Panc1 (cell line): ENCODE results near the gene CLEC20A.

Experiments
- POLR2AphosphoS5 ChIP-seq: IDR thresholded peaks from 2 replicates; pipeline ENCODE4 v1.6.1; 2012; ENCODE audit warnings: mild to moderate bottlenecking, low read depth, low read length, moderate library complexity
- TCF7L2 ChIP-seq: IDR thresholded peaks from 2 replicates; pipeline ENCODE4 v1.6.1; 2011; ENCODE audit warnings: mild to moderate bottlenecking, low read depth, low read length, inconsistent platforms
- TF ChIP-seq, protein P1 (sequence below): fragments of 450-650 bp; IDR thresholded peaks from 2 replicates; pipeline ENCODE4 v1.5.1; 2017; ENCODE audit warnings: mild to moderate bottlenecking
- TF ChIP-seq, protein P2 (sequence below), 2 experiments: IDR thresholded peaks; 2 replicates each; pipeline ENCODE4 v1.6.1; 2011 to 2012; ENCODE audit warnings: low read depth in 2 of 2, control low read depth in 1 of 2, low read length in 1 of 2, mild to moderate bottlenecking in 1 of 2, moderate library complexity in 1 of 2; ENCODE audit not compliant: insufficient read depth in 1 of 2

DNA sequence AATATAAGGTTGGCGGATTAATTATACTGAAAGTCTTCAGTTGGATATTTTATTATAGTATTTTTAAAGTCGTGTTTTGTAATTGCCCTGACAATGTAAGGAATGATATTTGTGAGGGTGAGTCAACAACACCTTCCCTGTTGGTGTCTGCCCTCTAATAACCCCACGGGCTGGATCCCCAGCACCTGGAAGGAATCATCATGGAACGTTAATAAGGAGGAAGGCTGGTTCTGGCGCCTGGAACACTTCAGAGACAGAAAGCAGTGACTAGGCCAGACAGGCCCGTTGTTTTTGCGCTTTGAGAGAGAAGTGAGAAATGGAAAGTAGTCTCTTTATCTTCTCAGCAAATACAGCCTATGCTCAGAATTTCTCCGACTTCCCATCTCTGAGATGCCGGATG lies 47.8 kb upstream of the CLEC20A start:
- TF ChIP-seq, protein P1, sequence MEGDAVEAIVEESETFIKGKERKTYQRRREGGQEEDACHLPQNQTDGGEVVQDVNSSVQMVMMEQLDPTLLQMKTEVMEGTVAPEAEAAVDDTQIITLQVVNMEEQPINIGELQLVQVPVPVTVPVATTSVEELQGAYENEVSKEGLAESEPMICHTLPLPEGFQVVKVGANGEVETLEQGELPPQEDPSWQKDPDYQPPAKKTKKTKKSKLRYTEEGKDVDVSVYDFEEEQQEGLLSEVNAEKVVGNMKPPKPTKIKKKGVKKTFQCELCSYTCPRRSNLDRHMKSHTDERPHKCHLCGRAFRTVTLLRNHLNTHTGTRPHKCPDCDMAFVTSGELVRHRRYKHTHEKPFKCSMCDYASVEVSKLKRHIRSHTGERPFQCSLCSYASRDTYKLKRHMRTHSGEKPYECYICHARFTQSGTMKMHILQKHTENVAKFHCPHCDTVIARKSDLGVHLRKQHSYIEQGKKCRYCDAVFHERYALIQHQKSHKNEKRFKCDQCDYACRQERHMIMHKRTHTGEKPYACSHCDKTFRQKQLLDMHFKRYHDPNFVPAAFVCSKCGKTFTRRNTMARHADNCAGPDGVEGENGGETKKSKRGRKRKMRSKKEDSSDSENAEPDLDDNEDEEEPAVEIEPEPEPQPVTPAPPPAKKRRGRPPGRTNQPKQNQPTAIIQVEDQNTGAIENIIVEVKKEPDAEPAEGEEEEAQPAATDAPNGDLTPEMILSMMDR, result no peak
- TF ChIP-seq, protein P2, sequence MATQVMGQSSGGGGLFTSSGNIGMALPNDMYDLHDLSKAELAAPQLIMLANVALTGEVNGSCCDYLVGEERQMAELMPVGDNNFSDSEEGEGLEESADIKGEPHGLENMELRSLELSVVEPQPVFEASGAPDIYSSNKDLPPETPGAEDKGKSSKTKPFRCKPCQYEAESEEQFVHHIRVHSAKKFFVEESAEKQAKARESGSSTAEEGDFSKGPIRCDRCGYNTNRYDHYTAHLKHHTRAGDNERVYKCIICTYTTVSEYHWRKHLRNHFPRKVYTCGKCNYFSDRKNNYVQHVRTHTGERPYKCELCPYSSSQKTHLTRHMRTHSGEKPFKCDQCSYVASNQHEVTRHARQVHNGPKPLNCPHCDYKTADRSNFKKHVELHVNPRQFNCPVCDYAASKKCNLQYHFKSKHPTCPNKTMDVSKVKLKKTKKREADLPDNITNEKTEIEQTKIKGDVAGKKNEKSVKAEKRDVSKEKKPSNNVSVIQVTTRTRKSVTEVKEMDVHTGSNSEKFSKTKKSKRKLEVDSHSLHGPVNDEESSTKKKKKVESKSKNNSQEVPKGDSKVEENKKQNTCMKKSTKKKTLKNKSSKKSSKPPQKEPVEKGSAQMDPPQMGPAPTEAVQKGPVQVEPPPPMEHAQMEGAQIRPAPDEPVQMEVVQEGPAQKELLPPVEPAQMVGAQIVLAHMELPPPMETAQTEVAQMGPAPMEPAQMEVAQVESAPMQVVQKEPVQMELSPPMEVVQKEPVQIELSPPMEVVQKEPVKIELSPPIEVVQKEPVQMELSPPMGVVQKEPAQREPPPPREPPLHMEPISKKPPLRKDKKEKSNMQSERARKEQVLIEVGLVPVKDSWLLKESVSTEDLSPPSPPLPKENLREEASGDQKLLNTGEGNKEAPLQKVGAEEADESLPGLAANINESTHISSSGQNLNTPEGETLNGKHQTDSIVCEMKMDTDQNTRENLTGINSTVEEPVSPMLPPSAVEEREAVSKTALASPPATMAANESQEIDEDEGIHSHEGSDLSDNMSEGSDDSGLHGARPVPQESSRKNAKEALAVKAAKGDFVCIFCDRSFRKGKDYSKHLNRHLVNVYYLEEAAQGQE (IDR thresholded peaks at IDR 0.05; ENCODE audit: insufficient read depth in 1 of 2, low read depth in 2 of 2, low read length in 1 of 2), result no peak
- TF ChIP-seq TCF7L2 (no peak), POLR2AphosphoS5 (no peak)
